ENCODE measurements around the gene LRMDA. TPM values are rescaled to one million over a fixed set of nuclear protein-coding genes. Genes with fewer than 3 reads are reported as not detected.

The LRMDA gene
- total RNA-seq, 5 donors from 2014 or later (not counting 1 experiment from before 2014, with no cell fraction given): 0.30 to 1.2 TPM; not detected in 3

DNA sequence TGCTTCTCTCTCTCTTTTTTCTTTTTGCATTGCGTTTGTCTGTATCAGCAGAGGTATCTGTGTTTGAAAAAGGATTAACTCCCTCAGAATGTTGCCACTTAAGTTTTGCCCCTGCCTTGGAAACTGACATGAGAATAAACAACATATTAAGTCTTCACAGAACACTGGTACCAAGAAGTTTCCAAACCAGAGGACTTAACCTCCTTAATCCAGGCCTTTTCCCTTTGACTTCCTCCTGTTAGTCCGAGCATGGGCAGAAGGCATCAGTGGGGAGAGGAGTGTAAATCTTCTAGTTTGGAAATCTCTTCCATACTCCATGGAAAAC, 681.4 kb downstream of the LRMDA start:
- Histone ChIP-seq H3K27ac (ENCODE audit: low read length) (no peak overlapping the region), H3K4me3 (ENCODE audit: control insufficient read depth in 1 of 2, extremely low read depth in 1 of 2, low read length in 1 of 2) (no peak overlapping the region), H3K9me3 (no peaks in the 10 kb centered on the region), H3K4me1 (ENCODE audit: control insufficient read depth in 1 of 2, extremely low read depth in 1 of 2, insufficient read depth in 2 of 2, low read length in 2 of 2) (no peaks in the 10 kb centered on the region), H3K36me3 (ENCODE audit: control insufficient read depth in 2 of 2, extremely low read depth in 1 of 2, insufficient read depth in 1 of 2, low read length in 1 of 2) (no peaks in the 10 kb centered on the region), H3K27me3 (replicated peaks in 1 of 2; ENCODE audit: control insufficient read depth in 2 of 2, extremely low read depth in 1 of 2, insufficient read depth in 2 of 2, low read length in 1 of 2) (peaks cover 0 to 4% of the 10 kb centered on the region in 2 experiments)
- ATAC-seq (replicated peaks in 1 of 4) (no peak), DNase-seq (no peak)
- Mint-ChIP-seq H3K36me3 (no peaks in the 10 kb centered on the region), H3K4me1 (no peaks in the 10 kb centered on the region), H3K27ac (no peak overlapping the region), H3K4me3 (no peak overlapping the region), H3K9me3 (peaks cover 0 to 6% (median 0%) of the 10 kb centered on the region in 3 donors), H3K27me3 (peaks cover 0 to 3% of the 10 kb centered on the region in 2 donors)
- no CpG with 5 or more reads among the region's 2 CpGs for WGBS (ENCODE audit: insufficient coverage)
- POLR2A ChIA-PET: no interaction called here
- CTCF ChIA-PET: no interaction called here

DNA sequence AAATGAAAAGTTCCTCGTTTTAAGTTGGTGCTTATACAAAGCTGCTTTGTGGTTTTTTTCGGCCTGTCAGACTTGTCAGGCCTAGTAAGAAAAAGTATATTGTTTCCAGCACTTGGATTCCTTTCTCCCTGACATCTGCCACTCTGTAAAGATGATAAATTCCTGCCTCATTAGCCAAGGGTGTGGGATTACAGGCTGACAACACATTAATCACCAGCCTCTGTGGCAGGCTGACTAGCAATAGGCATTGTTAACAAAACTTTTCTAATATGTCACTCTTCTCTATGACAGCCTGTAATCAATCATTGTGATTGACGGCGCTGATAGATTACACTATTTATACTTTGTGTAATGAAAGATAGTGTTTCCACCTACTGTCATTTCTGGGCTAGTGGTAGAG, 682.5 kb downstream of the LRMDA start:
- no peaks in the 10 kb centered on the region for H3K36me3 Mint-ChIP-seq
- DNase-seq (no peak), ATAC-seq (replicated peaks in 1 of 4) (no peak)
- peaks cover 0 to 6% (median 0%) of the 10 kb centered on the region in 3 donors for H3K9me3 Mint-ChIP-seq
- WGBS (ENCODE audit: insufficient coverage): 0% methylated on average over 1 of the region's 4 CpGs
- Histone ChIP-seq H3K4me3 (ENCODE audit: control insufficient read depth in 1 of 2, extremely low read depth in 1 of 2, low read length in 1 of 2) (no peak overlapping the region), H3K27ac (ENCODE audit: low read length) (no peak overlapping the region), H3K9me3 (no peaks in the 10 kb centered on the region), H3K36me3 (ENCODE audit: control insufficient read depth in 2 of 2, extremely low read depth in 1 of 2, insufficient read depth in 1 of 2, low read length in 1 of 2) (no peaks in the 10 kb centered on the region), H3K27me3 (replicated peaks in 1 of 2; ENCODE audit: control insufficient read depth in 2 of 2, extremely low read depth in 1 of 2, insufficient read depth in 2 of 2, low read length in 1 of 2) (peaks cover 0 to 4% of the 10 kb centered on the region in 2 experiments), H3K4me1 (ENCODE audit: control insufficient read depth in 1 of 2, extremely low read depth in 1 of 2, insufficient read depth in 2 of 2, low read length in 2 of 2) (no peaks in the 10 kb centered on the region)
- H3K4me3 Mint-ChIP-seq: no peak overlapping the region
- CTCF ChIA-PET: no interaction called here
- no peak overlapping the region for H3K27ac Mint-ChIP-seq
- POLR2A ChIA-PET: no interaction called here
- H3K27me3 Mint-ChIP-seq: peaks cover 0 to 3% of the 10 kb centered on the region in 2 donors
- H3K4me1 Mint-ChIP-seq: no peaks in the 10 kb centered on the region

DNA sequence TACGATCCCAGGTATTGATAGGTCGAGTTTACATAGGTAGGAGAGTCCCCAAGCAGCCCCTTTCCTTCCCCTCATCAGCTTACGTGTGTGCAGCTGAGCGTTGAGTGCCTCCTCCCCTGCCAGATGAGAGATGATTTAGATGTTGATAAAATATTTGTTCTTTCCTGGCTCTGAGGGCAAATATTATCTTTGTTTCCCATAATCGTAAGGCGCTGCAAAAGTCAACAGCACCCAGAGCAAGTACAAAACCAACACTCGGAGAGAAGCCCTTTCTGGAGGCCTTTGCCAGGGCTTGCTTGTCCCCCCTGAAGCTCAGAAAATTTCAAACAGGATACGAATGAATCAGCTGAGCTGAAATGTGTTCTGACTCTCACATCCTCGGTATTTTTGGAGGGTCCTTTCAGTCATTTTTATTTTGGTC, 683.2 kb downstream of the LRMDA start:
- CTCF ChIA-PET: no interaction called here
- POLR2A ChIA-PET: no interaction called here

DNA sequence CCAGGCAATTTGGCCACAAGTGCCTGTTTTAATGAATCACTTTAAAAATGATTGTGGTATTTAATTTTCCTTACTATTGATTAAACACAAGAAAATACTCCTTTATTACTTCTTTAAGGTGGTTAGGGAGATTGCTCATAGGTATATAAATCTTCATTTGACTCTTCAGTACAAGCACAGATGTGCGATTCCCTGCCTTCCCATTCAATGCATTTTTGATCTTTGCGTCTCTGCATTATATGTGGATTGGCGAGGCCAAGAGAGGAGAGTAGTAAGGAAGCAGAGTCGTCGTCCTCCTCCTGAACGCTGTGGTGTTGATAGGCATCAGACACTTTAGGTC, 683.7 kb downstream of the LRMDA start:
- no CpG with 5 or more reads among the region's 6 CpGs for WGBS (ENCODE audit: insufficient coverage)
- H3K36me3 Mint-ChIP-seq: no peaks in the 10 kb centered on the region
- no peak overlapping the region for H3K4me3 ChIP-seq (ENCODE audit: control insufficient read depth in 1 of 2, extremely low read depth in 1 of 2, low read length in 1 of 2)
- peaks cover 0 to 6% of the 10 kb centered on the region in 2 experiments for H3K27me3 ChIP-seq (replicated peaks in 1 of 2; ENCODE audit: control insufficient read depth in 2 of 2, extremely low read depth in 1 of 2, insufficient read depth in 2 of 2, low read length in 1 of 2)
- H3K27ac Mint-ChIP-seq: no peak overlapping the region
- no peak for ATAC-seq (replicated peaks in 1 of 4)
- no peak overlapping the region for H3K27ac ChIP-seq (ENCODE audit: low read length)
- no peaks in the 10 kb centered on the region for H3K4me1 Mint-ChIP-seq
- no peaks in the 10 kb centered on the region for H3K9me3 ChIP-seq
- peaks cover 0 to 3% of the 10 kb centered on the region in 2 donors for H3K27me3 Mint-ChIP-seq
- CTCF ChIA-PET: no interaction called here
- no peak overlapping the region for H3K4me3 Mint-ChIP-seq
- no peaks in the 10 kb centered on the region for H3K4me1 ChIP-seq (ENCODE audit: control insufficient read depth in 1 of 2, extremely low read depth in 1 of 2, insufficient read depth in 2 of 2, low read length in 2 of 2)
- H3K36me3 ChIP-seq (ENCODE audit: control insufficient read depth in 2 of 2, extremely low read depth in 1 of 2, insufficient read depth in 1 of 2, low read length in 1 of 2): no peaks in the 10 kb centered on the region
- no peaks in the 10 kb centered on the region for H3K9me3 Mint-ChIP-seq
- POLR2A ChIA-PET: no interaction called here
- no peak for DNase-seq

More for the DNA sequence above, 683.2 kb downstream of the LRMDA start:
- Mint-ChIP-seq H3K9me3 (peaks cover 0 to 2% (median 0%) of the 10 kb centered on the region in 3 donors), H3K27me3 (peaks cover 0 to 3% of the 10 kb centered on the region in 2 donors), H3K4me1 (no peaks in the 10 kb centered on the region), H3K36me3 (no peaks in the 10 kb centered on the region), H3K27ac (no peak overlapping the region), H3K4me3 (no peak overlapping the region)
- Histone ChIP-seq H3K4me3 (ENCODE audit: control insufficient read depth in 1 of 2, extremely low read depth in 1 of 2, low read length in 1 of 2) (no peak overlapping the region), H3K9me3 (no peaks in the 10 kb centered on the region), H3K27ac (ENCODE audit: low read length) (no peak overlapping the region), H3K4me1 (ENCODE audit: control insufficient read depth in 1 of 2, extremely low read depth in 1 of 2, insufficient read depth in 2 of 2, low read length in 2 of 2) (no peaks in the 10 kb centered on the region), H3K36me3 (ENCODE audit: control insufficient read depth in 2 of 2, extremely low read depth in 1 of 2, insufficient read depth in 1 of 2, low read length in 1 of 2) (no peaks in the 10 kb centered on the region), H3K27me3 (replicated peaks in 1 of 2; ENCODE audit: control insufficient read depth in 2 of 2, extremely low read depth in 1 of 2, insufficient read depth in 2 of 2, low read length in 1 of 2) (peaks cover 0 to 6% of the 10 kb centered on the region in 2 experiments)
- WGBS (ENCODE audit: insufficient coverage): 73% methylated on average over 5 of the region's 9 CpGs
- ATAC-seq (replicated peaks in 1 of 4): no peak
- DNase-seq: no peak

DNA sequence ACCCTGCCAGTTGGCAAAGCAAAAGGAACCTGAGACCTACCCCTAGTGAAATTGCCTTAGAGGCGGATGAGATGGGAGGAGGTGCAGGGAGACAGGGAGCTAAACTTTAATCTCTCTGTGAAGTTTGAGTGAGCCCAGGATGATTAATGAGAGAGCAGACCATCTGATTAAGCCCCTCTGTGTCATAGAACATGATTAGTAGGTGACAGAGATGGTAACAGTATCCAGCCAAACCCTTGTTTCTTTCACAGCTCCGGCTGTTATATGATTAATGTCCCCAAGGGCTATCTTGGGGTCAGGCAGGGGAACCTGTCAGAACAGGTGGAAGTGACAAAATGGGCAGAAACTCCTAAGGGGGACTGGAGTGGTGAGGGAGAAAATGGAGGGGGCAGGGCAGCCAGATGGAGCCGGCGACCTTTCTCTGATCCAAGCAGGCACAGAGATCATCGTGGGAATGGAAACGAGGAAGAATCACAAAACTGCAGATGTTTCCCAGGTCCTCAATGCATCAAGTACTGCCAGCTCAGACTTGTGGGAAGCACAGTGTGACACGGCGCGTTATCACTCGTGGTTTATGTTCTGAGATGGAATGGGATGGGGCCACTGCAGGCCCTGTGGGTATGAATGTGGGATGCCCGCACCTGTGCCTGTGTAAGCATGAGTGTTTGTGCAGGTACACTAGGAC, 684.2 kb downstream of the LRMDA start:
- 69% methylated on average over 5 of the region's 11 CpGs for WGBS (ENCODE audit: insufficient coverage)

DNA sequence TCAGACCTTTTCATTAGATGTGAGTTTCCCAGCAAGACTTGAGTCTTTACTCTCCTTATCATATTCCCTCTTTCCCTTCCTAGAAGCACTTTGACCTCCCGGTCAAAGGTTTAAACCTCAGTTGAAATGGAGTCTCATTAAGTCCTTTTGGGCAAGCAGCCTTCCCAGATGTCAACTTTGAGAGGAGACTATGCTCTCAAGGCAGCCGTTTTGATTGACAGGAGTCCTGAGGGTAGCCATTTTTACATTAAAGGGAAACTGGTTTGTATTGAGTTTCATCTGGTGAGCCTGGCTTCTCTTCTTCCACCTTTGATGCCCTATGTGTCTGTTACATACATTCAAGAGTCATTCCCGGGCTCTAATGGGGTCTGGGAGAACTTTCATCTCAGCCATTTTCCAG, 685.1 kb downstream of the LRMDA start:
- DNase-seq (no peak), ATAC-seq (replicated peaks in 1 of 4) (no peak)
- no peak overlapping the region for H3K27ac Mint-ChIP-seq
- H3K27me3 Mint-ChIP-seq: peaks cover 0 to 3% of the 10 kb centered on the region in 2 donors
- no peaks in the 10 kb centered on the region for H3K4me1 Mint-ChIP-seq
- Histone ChIP-seq H3K9me3 (no peaks in the 10 kb centered on the region), H3K27ac (ENCODE audit: low read length) (no peak overlapping the region), H3K4me3 (ENCODE audit: control insufficient read depth in 1 of 2, extremely low read depth in 1 of 2, low read length in 1 of 2) (no peak overlapping the region), H3K27me3 (replicated peaks in 1 of 2; ENCODE audit: control insufficient read depth in 2 of 2, extremely low read depth in 1 of 2, insufficient read depth in 2 of 2, low read length in 1 of 2) (peaks cover 0 to 6% of the 10 kb centered on the region in 2 experiments), H3K4me1 (ENCODE audit: control insufficient read depth in 1 of 2, extremely low read depth in 1 of 2, insufficient read depth in 2 of 2, low read length in 2 of 2) (no peaks in the 10 kb centered on the region), H3K36me3 (ENCODE audit: control insufficient read depth in 2 of 2, extremely low read depth in 1 of 2, insufficient read depth in 1 of 2, low read length in 1 of 2) (no peaks in the 10 kb centered on the region)
- POLR2A ChIA-PET: no interaction called here
- no peaks in the 10 kb centered on the region for H3K36me3 Mint-ChIP-seq
- no CpG with 5 or more reads among the region's 3 CpGs for WGBS (ENCODE audit: insufficient coverage)
- CTCF ChIA-PET: no interaction called here
- H3K9me3 Mint-ChIP-seq: no peaks in the 10 kb centered on the region
- no peak overlapping the region for H3K4me3 Mint-ChIP-seq

More for the DNA sequence above, 684.2 kb downstream of the LRMDA start:
- Mint-ChIP-seq H3K27me3 (peaks cover 0 to 3% of the 10 kb centered on the region in 2 donors), H3K36me3 (no peaks in the 10 kb centered on the region), H3K4me1 (no peaks in the 10 kb centered on the region), H3K4me3 (no peak overlapping the region), H3K9me3 (no peaks in the 10 kb centered on the region), H3K27ac (no peak overlapping the region)
- H3K4me1 ChIP-seq (ENCODE audit: control insufficient read depth in 1 of 2, extremely low read depth in 1 of 2, insufficient read depth in 2 of 2, low read length in 2 of 2): no peaks in the 10 kb centered on the region
- H3K27ac ChIP-seq (ENCODE audit: low read length): no peak overlapping the region
- POLR2A ChIA-PET: no interaction called here
- H3K27me3 ChIP-seq (replicated peaks in 1 of 2; ENCODE audit: control insufficient read depth in 2 of 2, extremely low read depth in 1 of 2, insufficient read depth in 2 of 2, low read length in 1 of 2): peaks cover 0 to 6% of the 10 kb centered on the region in 2 experiments
- no peaks in the 10 kb centered on the region for H3K36me3 ChIP-seq (ENCODE audit: control insufficient read depth in 2 of 2, extremely low read depth in 1 of 2, insufficient read depth in 1 of 2, low read length in 1 of 2)
- DNase-seq (no peak), ATAC-seq (replicated peaks in 1 of 4) (no peak)
- CTCF ChIA-PET: no interaction called here
- no peak overlapping the region for H3K4me3 ChIP-seq (ENCODE audit: control insufficient read depth in 1 of 2, extremely low read depth in 1 of 2, low read length in 1 of 2)
- no peaks in the 10 kb centered on the region for H3K9me3 ChIP-seq

DNA sequence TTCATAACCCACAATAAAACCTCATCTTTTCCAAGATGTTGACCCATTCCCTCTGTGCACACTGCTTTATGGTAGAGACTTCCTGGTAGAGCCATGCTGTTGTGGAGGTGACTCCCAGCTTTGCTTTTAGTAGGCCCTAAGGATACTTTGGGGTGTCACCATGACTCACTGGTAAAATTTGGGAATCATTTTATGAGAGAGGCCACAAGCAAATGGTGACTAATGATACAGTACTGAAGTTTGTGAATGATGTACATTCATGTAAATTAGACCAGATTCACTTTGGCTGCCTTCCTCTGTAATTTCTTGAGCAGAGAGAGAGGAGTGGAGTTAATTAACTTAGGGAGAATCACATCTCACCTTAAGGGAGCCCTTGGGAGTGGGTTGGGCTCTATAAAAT, 686.5 kb downstream of the LRMDA start:
- no peak overlapping the region for H3K4me3 Mint-ChIP-seq
- POLR2A ChIA-PET: no interaction called here
- no peaks in the 10 kb centered on the region for H3K9me3 Mint-ChIP-seq
- CTCF ChIA-PET: no interaction called here
- H3K27ac Mint-ChIP-seq: no peak overlapping the region
- H3K9me3 ChIP-seq: no peaks in the 10 kb centered on the region
- H3K4me1 ChIP-seq (ENCODE audit: control insufficient read depth in 1 of 2, extremely low read depth in 1 of 2, insufficient read depth in 2 of 2, low read length in 2 of 2): no peaks in the 10 kb centered on the region
- ATAC-seq (replicated peaks in 1 of 4) (no peak), DNase-seq (no peak)
- no peak overlapping the region for H3K27ac ChIP-seq (ENCODE audit: low read length)
- H3K27me3 ChIP-seq (replicated peaks in 1 of 2; ENCODE audit: control insufficient read depth in 2 of 2, extremely low read depth in 1 of 2, insufficient read depth in 2 of 2, low read length in 1 of 2): peaks cover 0 to 2% of the 10 kb centered on the region in 2 experiments
- H3K4me3 ChIP-seq (ENCODE audit: control insufficient read depth in 1 of 2, extremely low read depth in 1 of 2, low read length in 1 of 2): no peak overlapping the region
- H3K4me1 Mint-ChIP-seq: no peaks in the 10 kb centered on the region
- H3K36me3 ChIP-seq (ENCODE audit: control insufficient read depth in 2 of 2, extremely low read depth in 1 of 2, insufficient read depth in 1 of 2, low read length in 1 of 2): no peaks in the 10 kb centered on the region
- no peaks in the 10 kb centered on the region for H3K36me3 Mint-ChIP-seq
- peaks cover 0 to 3% of the 10 kb centered on the region in 2 donors for H3K27me3 Mint-ChIP-seq

Data from T-cell (primary cell).